AG08395 (cell line): ENCODE measurements around the gene GRHL1.
"Not testable (repeated sequence)": the region's sequence is repeated elsewhere in the genome, so short reads cannot be mapped to it uniquely, and the experiment has no call there.

Experiments used
- DNase-seq: peaks from one replicate; pipeline ENCODE4 v3.0.0; 2012; ENCODE audit warnings: mixed read lengths, low spot score

The GRHL1 gene

DNA sequence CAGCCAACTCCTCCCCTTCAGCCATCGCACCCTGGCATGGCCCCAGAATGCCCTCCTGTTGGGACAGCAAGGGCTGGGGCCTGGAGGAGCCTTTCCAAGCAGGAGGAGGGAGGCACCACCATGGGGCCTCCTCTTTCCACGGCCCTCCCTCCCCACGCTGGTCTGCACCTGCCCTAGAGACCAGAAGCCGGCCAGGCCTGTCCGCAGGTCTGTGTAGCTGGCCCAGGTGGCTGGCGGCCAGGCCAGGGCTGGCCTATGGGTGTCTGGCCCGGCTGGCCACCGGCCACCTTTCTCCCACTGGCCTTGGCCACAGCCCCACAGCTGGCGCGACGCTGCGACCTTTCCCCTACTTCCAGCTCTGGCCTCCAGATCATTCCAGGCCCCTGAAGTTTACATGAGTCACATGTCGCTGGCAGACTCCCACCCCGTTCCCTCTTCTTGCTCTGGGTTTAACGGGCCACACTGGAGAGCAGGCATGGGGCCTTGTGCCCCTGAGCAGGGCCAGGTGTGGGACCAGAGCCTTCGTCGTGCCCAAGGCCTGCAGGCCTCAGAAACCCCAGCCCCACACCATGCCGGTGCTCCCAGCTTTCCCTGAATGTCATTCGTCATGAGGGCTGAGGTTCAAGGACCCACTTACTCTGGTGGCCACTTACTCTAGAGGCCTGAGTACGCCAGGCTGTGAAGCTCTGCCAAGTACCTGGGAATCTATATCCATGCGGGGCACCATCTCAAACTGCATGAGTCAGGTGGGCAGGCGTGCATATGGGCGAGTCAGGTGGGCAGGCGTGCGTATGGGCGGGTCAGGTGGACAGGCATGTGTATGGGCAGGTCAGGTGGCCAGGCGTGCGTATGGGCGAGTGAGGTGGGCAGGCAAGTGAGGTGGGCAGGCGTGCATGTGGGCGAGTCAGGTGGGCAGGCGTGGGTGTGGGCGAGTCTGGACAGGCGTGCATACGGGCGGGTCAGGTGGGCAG lies 58.6 kb downstream of the GRHL1 start:
- peak; percentile 78 for DNase-seq

DNA sequence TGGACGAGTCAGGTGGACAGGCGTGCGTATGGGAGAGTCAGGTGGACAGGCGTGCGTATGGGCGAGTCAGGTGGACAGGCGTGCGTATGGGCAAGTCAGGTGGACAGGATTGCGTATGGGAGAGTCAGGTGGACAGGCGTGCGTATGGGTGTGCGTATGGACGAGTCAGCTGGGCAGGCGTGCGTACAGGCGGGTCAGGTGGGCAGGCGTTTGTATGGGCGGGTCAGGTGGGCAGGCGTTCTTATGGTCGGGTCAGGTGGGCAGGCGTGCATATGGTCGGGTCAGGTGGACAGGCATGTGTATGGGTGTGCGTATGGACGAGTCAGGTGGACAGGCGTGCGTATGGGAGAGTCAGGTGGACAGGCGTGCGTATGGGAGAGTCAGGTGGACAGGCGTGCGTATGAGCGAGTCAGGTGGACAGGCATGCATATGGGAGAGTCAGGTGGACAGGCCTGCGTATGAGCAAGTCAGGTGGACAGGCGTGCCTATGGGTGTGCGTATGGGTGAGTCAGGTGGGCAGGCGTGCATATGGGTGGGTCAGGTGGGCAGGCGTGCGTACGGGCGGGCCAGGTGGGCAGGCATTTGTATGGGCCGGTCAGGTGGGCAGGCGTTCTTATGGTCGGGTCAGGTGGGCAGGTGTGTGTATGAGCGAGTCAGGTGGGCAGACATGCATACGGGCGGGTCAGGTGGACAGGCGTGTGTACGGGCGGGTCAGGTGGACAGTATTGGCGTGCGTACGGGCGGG lies 59.5 kb downstream of the GRHL1 start:
- DNase-seq: not testable (repeated sequence)

DNA sequence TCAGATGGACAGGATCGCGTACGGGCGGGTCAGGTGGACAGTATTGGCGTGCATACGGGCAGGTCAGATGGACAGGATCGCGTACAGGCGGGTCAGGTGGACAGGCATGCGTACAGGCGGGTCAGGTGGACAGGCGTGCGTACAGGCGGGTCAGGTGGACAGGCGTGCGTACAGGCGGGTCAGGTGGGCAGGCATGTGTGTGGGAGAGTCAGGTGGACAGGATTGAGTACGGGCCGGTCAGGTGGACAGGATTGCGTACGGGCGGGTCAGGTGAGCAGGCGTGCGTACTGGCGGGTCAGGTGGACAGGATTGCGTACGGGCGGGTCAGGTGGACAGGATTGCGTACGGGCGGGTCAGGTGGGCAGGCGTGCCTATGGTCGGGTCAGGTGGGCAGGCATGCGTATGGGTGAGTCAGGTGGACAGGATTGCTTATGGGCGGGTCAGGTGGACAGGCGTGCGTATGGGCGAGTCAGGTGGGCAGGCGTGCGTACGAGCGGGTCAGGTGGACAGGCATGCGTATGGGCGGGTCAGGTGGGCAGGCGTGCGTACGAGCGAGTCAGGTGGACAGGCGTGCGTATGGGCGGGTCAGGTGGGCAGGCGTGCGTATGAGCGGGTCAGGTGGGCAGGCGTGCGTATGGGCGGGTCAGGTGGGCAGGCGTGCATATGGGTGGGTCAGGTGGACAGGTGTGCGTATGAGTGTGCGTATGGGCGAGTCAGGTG lies 60.3 kb downstream of the GRHL1 start:
- DNase-seq: not testable (repeated sequence)

DNA sequence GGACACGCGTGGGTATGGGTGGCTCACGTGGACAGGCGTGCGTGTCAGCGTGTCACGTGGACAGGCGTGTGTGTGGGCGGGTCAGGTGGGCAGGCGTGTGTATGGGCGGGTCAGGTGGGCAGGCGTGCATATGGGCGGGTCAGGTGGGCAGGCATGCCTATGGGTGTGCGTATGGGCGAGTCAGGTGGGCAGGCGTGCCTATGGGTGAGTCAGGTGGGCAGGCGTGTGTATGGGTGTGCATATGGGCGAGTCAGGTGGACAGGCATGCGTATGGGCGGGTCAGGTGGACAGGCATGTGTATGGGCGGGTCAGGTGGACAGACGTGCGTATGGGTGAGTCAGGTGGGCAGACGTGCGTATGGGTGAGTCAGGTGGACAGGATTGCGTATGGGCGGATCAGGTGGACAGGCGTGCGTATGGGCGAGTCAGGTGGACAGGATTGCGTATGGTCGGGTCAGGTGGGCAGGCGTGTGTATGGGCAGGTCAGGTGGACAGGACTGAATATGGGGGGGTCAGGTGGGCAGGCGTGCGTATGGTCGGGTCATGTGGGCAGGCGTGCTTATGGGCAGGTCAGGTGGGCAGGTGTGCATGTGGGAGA lies 61.0 kb downstream of the GRHL1 start:
- DNase-seq: not testable (repeated sequence)

DNA sequence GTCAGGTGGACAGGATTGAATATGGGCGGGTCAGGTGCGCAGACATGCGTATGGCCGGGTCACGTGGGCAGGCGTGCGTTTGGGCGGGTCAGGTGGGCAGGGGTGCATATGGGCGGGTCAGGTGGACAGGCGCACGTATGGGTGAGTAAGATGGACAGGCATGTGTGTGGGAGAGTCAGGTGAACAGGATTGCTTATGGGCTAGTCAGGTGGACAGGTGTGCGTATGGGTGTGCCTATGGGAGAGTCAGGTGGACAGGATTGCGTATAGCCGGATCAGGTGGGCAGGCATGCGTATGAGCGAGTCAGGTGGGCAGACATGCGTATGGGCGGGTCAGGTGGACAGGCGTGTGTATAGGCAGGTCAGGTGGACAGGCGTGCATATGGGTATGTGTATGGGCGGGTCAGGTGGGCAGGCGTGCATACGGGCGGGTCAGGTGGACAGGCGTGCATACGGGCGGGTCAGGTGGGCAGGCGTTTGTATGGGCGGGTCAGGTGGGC lies 61.5 kb downstream of the GRHL1 start:
- no peak for DNase-seq

DNA sequence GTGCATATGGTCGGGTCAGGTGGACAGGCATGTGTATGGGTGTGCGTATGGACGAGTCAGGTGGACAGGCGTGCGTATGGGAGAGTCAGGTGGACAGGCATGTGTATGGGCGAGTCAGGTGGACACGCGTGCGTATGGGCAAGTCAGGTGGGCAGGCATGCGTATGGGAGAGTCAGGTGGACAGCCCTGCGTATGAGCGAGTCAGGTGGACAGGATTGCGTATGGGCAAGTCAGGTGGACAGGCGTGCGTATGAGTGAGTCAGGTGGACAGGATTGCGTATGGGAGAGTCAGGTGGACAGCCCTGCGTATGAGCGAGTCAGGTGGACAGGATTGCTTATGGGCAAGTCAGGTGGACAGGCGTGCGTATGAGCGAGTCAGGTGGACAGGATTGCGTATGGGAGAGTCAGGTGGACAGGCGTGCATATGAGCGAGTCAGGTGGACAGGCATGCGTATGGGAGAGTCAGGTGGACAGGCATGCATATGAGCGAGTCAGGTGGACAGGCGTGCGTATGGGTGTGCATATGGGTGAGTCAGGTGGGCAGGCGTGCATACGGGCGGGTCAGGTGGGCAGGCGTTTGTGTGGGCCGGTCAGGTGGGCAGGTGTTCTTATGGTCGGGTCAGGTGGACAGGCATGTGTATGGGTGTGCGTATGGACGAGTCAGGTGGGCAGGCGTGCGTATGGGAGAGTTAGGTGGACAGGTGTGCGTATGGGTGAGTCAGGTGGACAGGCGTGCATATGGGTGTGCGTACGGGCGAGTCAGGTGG lies 62.3 kb downstream of the GRHL1 start:
- DNase-seq: not testable (repeated sequence)

DNA sequence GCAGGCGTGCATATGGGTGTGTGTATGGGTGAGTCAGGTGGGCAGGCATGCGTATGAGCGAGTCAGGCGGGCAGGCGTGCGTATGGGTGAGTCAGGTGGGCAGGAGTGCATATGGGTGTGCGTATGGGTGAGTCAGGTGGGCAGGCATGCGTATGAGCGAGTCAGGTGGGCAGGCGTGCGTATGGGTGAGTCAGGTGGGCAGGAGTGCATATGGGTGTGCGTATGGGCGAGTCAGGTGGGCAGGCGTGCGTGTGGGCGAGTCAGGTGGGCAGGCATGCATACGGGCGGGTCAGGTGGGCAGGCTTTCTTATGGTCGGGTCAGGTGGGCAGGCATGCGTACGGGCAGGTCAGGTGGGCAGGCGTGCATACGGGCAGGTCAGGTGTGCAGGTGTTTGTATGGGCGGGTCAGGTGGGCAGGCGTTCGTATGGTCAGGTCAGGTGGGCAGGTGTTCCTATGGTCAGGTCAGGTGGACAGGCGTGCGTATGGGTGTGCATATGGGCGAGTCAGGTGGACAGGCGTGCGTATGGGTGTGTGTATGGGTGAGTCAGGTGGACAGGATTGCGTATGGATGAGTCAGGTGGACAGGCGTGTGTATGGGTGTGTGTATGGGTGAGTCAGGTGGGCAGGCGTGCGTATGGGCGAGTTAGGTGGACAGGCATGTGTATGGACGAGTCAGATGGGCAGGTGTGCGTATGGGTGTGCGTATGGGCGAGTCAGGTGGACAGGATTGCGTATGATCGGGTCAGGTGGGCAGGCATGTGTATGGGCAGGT lies 63.1 kb downstream of the GRHL1 start:
- no peak for DNase-seq

DNA sequence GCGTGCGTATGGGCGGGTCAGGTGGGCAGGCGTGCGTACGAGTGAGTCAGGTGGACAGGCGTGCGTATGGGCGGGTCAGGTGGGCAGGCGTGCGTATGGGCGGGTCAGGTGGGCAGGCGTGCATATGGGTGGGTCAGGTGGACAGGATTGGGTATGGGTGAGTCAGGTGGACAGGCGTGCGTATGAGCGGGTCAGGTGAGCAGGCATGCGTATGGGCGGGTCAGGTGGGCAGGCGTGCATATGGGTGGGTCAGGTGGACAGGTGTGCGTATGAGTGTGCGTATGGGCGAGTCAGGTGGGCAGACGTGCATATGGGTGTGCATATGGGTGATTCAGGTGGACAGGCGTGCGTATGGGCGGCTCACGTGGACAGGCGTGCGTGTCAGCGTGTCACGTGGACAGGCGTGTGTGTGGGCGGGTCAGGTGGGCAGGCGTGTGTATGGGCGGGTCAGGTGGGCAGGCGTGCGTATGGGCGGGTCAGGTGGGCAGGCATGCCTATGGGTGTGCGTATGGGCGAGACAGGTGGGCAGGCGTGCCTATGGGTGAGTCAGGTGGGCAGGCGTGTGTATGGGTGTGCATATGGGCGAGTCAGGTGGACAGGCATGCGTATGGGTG lies 64.0 kb downstream of the GRHL1 start:
- not testable (repeated sequence) for DNase-seq

DNA sequence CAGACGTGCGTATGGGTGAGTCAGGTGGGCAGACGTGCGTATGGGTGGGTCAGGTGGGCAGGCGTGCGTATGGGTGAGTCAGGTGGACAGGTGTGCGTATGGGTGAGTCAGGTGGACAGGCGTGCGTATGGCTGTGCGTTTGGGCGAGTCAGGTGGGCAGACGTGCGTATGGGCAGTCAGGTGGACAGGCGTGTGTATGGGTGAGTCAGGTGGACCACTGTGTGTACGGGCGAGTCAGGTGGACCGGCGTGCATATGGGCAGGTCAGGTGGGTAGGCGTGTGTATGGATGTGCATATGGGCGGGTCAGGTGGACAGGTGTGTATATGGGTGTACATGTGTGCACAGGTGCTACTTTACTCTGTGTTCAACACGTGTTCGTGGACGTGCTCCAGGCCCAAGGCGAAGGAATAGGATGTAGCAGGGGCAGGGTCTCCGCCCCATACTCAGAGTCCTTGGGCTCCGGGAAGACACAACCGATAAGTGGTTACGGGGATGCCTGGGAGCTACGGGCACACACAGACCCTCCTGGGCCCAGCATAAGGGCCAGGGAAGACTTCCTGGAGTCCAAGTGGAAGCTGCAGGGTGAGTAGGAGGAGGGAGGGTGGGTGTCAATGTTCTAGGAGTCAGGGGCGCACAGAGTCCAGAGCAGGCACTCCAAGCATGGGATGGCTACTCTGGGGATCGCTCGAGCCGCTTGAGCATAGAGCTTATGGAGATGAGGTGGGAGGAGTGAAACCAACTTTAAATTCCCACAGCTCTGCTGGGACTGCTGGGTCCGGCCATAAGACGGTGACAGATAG lies 64.7 kb downstream of the GRHL1 start:
- no peak for DNase-seq

DNA sequence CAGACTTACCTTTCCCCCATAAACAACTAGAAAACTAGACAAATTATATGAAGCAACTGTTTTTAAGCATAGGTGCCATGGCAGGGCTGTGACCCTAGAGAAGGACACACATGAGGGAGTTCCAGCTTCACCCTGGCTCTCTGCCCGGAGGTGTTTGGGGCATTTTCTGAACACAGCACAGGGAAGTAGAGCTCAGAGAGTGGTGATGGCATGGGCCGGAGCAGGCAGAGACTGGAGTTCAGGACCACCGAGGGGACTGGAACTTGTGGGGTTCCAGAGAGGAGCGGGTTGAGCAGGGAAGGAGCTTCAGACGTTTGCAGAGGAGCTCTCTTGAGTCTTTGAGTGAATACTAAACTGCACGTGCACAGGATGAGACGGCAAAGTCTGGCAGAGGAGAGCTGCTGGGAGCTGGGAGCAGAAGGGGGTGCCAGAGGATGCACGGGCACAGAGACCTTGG lies 65.3 kb downstream of the GRHL1 start:
- no peak for DNase-seq

DNA sequence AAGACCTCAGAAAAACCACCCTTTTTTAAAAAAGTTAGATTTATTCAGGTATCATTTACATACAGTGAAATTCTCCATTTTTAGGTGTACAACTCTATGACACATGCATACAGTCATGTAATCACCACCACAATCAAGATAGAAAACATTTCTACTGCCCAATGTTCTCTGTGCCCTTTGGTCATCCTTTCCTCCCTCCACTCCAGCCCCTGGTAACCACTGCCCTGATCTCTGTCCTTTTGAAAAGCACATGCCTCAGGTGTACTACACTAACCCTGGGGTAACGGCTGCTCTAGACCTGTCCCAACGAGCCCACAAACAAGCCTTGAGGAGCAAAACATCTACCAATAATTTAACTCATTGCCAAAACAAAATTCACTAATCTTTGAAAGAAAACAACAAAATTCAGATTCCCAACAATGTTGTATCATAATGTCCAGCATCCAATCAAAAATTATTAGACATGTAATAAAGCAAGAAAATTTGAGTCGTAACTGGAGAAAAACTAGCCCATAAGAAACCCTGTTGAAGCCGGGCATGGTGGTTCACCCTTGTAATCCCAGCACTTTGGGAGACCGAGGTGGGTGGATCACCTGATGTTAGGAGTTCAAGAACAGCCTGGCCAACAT lies 65.9 kb downstream of the GRHL1 start:
- no peak for DNase-seq

DNA sequence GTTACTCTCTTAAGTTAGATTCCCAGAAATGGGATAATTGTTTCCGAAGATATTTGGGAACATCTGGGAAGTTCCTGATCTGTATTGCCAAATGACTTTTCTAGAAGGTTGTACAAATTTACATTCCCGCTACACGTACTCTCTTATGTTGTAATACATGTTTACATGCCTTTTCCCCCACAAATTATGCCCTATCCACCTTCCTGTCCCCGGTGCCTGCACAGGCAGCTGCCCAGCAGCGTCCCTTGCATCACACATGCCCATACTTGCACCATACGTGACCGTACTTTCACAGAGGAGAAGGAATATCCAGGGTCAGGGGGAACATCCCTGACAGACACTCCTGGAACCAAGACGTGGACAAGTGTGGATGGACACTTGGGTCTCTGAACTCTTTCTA lies 67.7 kb downstream of the GRHL1 start:
- DNase-seq: no peak

DNA sequence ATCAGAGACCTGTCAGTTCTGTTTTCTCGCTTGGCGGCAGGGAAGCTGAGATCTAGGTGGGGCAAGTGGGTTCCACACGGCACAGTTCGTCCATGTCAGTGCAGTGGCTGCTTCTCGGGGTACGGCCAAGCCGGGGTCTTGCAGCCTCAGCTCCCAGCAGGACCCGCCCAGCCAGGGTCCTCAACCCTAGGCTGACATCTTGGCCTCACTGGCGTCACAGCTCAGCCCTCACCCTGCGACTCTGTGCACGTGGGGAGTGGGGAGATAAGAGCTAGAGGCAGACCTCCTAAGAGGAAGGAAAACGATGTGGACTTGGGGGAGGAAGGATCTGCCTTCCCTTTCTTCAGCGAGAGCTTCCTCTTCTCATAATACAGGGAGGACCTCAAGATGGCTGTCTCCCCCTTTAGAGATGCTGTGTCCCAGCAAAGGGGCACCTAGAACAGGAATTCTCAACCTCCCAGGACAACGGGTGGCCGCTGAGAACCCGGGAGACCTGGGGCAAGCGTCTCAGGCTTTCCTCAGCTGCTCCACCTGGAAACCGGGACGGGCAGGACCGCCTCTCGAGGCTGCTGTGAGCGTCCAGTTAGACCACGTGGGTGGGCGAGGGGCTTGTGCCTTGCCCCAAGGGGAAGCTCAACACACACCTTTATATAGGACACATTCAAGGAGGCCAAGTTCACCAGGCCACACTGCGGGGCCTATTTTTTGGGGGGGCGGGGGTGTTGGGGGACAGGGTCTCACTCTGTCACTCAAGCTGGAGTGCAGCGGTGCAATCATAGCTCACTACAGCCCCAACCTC lies 68.3 kb downstream of the GRHL1 start:
- DNase-seq: no peak

DNA sequence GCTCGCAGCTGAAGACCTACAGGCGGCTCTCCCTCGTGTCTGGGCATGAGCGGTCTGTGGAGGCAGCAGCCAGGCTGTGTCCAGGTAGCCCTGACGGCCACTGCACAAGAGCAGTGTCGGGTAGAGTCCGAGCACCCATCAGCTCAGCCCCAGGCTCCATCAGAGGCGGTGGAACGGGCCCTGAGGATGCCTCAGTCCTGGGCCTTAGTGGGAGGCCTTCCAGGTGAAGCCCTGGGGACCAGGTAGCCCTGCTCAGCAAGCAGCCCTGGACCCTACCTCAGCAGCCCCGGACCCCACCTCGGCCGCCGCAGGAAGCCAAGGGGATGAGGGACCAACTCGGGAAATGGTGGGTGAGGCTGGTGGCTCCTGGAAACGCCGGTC lies 70.5 kb downstream of the GRHL1 start:
- DNase-seq: no peak

DNA sequence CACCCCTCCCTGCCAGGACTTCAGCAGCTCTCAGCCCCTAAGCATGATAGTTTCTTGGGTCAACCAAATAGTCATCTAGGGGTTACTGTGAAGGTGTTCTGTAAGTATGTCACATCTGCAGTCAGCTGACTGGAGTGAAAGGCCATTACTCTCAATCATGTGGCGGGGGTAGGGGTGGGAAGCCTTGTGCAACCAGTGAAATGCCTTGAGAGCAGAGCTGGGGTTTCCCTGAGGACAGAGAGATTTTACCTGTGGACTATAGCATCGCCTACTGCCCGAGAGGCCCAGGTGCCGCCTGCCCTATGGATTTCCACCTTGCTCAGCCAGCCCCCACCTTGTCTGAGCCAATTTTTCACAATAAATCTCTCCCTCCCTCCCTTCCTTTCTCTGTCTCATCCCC lies 71.0 kb downstream of the GRHL1 start:
- DNase-seq: no peak

DNA sequence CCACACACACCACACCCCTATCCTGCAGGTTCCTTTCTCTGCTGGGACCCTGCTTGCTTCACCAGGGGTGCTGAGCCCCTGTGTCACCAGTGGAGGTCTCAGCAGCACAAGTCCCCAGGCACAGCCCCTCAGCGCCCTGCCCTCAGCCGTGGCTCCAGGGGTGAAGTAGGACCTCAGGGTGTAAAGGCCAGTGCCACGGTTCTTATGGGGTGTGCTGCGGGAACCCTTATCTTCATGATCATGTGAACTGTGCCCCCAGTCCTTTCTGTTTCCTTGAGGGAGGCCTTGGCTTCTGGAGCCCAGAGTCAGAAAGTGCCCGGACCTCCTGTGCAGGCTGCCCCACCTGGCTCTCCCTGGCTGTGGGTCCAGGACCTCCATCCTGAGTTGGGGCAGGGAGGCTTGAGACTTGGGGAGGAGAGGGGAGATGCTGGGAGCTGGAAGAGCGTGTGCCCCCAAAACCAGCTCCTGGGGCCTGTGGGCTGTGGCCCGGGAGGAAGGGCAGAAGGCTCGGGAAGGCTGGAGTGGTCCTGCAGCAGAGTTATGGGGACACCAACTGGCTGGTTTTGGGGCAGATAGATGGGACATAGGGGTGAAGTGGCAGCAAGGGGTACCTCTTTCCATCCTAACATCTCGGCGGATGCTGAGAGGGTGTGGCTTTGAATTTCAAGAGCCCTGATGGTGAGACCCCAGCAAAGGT lies 71.6 kb downstream of the GRHL1 start:
- no peak for DNase-seq
